Endothelial cell of umbilical vein (primary cell): ENCODE measurements around the gene OPCML. TPM values are rescaled to one million over a fixed set of nuclear protein-coding genes. Genes with fewer than 3 reads are reported as not detected.

Source experiments
- BruUV-seq: library from RNA; stranded (reverse); fragments of 400-500 nt; replicated peaks from 2 replicates; lab custom pipeline; 2021; lab: Mats Ljungman, UMichigan
- CTCF ChIA-PET: fragments of 300-600, 350-600 bp; sonication (Branson Sonifier 250); formaldehyde crosslinking; loops from one replicate; lab custom pipeline; 2021; ENCODE audit warnings: antibody characterized with exemption, inconsistent platforms; lab: Charles Lee
- POLR2A ChIA-PET: fragments of 300-600, 350-600 bp; sonication (Branson Sonifier 250); formaldehyde crosslinking; loops from one replicate; lab custom pipeline; 2021; ENCODE audit warnings: antibody characterized with exemption, inconsistent platforms; lab: Charles Lee
- DNase-seq: peaks from one replicate; pipeline ENCODE4 v3.0.0-alpha.2; 2011; ENCODE audit warnings: low read depth, low spot score
- FAIRE-seq: peaks from 2 replicates; lab custom pipeline; 2011; peaks lifted over from hg19 to GRCh38; lab: Jason Lieb, UNC
- H2AFZ ChIP-seq: 2 replicates; pipeline ENCODE4 v1.6.0; 2012; ENCODE audit warnings: low read depth, low read length, control low read depth, inconsistent platforms
- H3K27ac ChIP-seq: 2 replicates; pipeline ENCODE4 v1.5.1; 2011; ENCODE audit warnings: low read depth, mild to moderate bottlenecking, control low read depth, low read length, moderate library complexity; ENCODE audit not compliant: insufficient read depth
- H3K27me3 ChIP-seq, 2 experiments: 2 replicates each; pipeline versions ENCODE4 v1.6.0 to v1.6.1; 2011; ENCODE audit warnings: low read length in 2 of 2, mixed read lengths in 1 of 2; ENCODE audit not compliant: control insufficient read depth in 2 of 2, insufficient read depth in 2 of 2
- H3K36me3 ChIP-seq, 2 experiments: 2 replicates in 1 of 2; 3 replicates in 1 of 2; pipeline ENCODE4 v1.5.1; 2011; ENCODE audit warnings: low read length in 2 of 2, mild to moderate bottlenecking in 1 of 2, moderate library complexity in 1 of 2; ENCODE audit not compliant: control insufficient read depth in 2 of 2, insufficient read depth in 2 of 2; ENCODE audit errors: extremely low read depth in 1 of 2
- H3K4me1 ChIP-seq: 3 replicates; pipeline ENCODE4 v1.5.1; 2011; ENCODE audit warnings: mild to moderate bottlenecking, low read length; ENCODE audit not compliant: control insufficient read depth, insufficient read depth; ENCODE audit errors: extremely low read depth
- H3K4me2 ChIP-seq: 2 replicates; pipeline ENCODE4 v1.6.1; 2011; ENCODE audit warnings: low read length, control low read depth, mixed read lengths; ENCODE audit not compliant: insufficient read depth
- H3K4me3 ChIP-seq, 3 experiments: fragments of 200-600 bp in 1 of 3; sonication (generic), shearing (Covaris generic) in 1 of 3; replicated peaks in 1 of 3; 2 replicates each; pipeline ENCODE4 v1.5.1; 2011 to 2016; ENCODE audit warnings: control low read depth in 3 of 3, low read length in 3 of 3, mild to moderate bottlenecking in 2 of 3, inconsistent platforms in 1 of 3, low read depth in 1 of 3, moderate library complexity in 1 of 3; ENCODE audit not compliant: insufficient read depth in 1 of 3
- H3K79me2 ChIP-seq: 2 replicates; pipeline ENCODE4 v1.6.0; 2012; ENCODE audit warnings: low read length, inconsistent platforms; ENCODE audit not compliant: control insufficient read depth, insufficient read depth
- H3K9ac ChIP-seq: replicated peaks from 2 replicates; pipeline ENCODE3; 2011; ENCODE audit warnings: low read length, control low read depth; ENCODE audit not compliant: insufficient read depth; ENCODE audit errors: extremely low read depth
- H3K9me1 ChIP-seq: replicated peaks from 3 replicates; pipeline ENCODE4 v1.6.0; 2011; ENCODE audit warnings: mild to moderate bottlenecking, low read length; ENCODE audit not compliant: control insufficient read depth, insufficient read depth; ENCODE audit errors: extremely low read depth
- H3K9me3 ChIP-seq: replicated peaks from 2 replicates; pipeline ENCODE4 v1.5.1; 2012; ENCODE audit warnings: low read length, inconsistent platforms; ENCODE audit not compliant: control insufficient read depth, insufficient read depth
- H4K20me1 ChIP-seq: replicated peaks from 2 replicates; pipeline ENCODE3; 2011; ENCODE audit warnings: mild to moderate bottlenecking, low read length; ENCODE audit not compliant: control insufficient read depth, insufficient read depth; ENCODE audit errors: extremely low read depth
- EZH2 ChIP-seq: IDR thresholded peaks from 2 replicates; pipeline ENCODE4 v1.6.1; 2012; ENCODE audit warnings: borderline replicate concordance, low read depth, mild to moderate bottlenecking, moderate library complexity, low read length, inconsistent platforms; ENCODE audit not compliant: severe bottlenecking
- FOS ChIP-seq: IDR thresholded peaks from 2 replicates; pipeline ENCODE4 v1.6.1; 2011; ENCODE audit warnings: mild to moderate bottlenecking, low read length, moderate library complexity, borderline replicate concordance; ENCODE audit not compliant: insufficient read depth
- GATA2 ChIP-seq: IDR thresholded peaks from 2 replicates; pipeline ENCODE4 v1.7.0; 2011; ENCODE audit warnings: low read depth, mild to moderate bottlenecking, moderate library complexity, mixed read lengths, low read length; ENCODE audit not compliant: insufficient read length, insufficient read depth
- JUN ChIP-seq: IDR thresholded peaks from 2 replicates; pipeline ENCODE4 v1.6.1; 2011; ENCODE audit warnings: borderline replicate concordance, low read depth; ENCODE audit not compliant: insufficient read length, insufficient read depth
- MAX ChIP-seq: IDR thresholded peaks from 2 replicates; pipeline ENCODE4 v1.6.1; 2011; ENCODE audit not compliant: insufficient read depth, insufficient read length
- MYC ChIP-seq: IDR thresholded peaks from one replicate; pipeline ENCODE4 v1.6.1; 2011; ENCODE audit warnings: mild to moderate bottlenecking, low read depth, low read length
- POLR2A ChIP-seq: IDR thresholded peaks from 2 replicates; pipeline ENCODE4 v1.6.1; 2012; ENCODE audit warnings: low read depth, mild to moderate bottlenecking, control low read depth, low read length
- POLR2AphosphoS5 ChIP-seq: IDR thresholded peaks from 2 replicates; pipeline ENCODE4 v1.6.1; 2012; ENCODE audit warnings: low read depth, mild to moderate bottlenecking, control low read depth, low read length, moderate library complexity; ENCODE audit not compliant: insufficient read depth
- dilution Hi-C: fragments of 300-500 bp; cut with MboI; formaldehyde crosslinking; loops from one replicate; pipeline ENCODE4 v1.15.0; 2019; ENCODE audit warnings: low sequenced_read_pairs; ENCODE audit not compliant: extremely low pct_ligation_motif_present
- intact Hi-C: fragments of 100-400 bp; cut with micrococcal nuclease; formaldehyde crosslinking; loops from one replicate; pipeline ENCODE4 v1.10.0; 2022
- polyA plus RNA-seq, 4 experiments: library from polyadenylated mRNA; depleted of rRNA in 3 of 4; stranded (reverse) in 3 of 4; unstranded in 1 of 4; fragments of >200 nt; gene quantifications; 2 replicates each; pipeline versions ENCODE4 v1.2.1 to v1.2.3, GENCODE V29; 2011 to 2012; ENCODE audit warnings: missing spikeins in 1 of 4
- total RNA-seq: library from RNA; stranded (reverse); gene quantifications from 2 replicates; pipeline ENCODE4 v1.2.3, GENCODE V29; 2021
- TF ChIP-seq, protein P1 (sequence below), 2 donors: IDR thresholded peaks; 1 replicate in 1 of 2; 2 replicates in 1 of 2; pipeline ENCODE4 v1.5.1; 2011; ENCODE audit warnings: low read length in 2 of 2, mild to moderate bottlenecking in 2 of 2, moderate library complexity in 2 of 2, control low read depth in 1 of 2, inconsistent platforms in 1 of 2, low read depth in 1 of 2; ENCODE audit not compliant: insufficient read depth in 1 of 2; ENCODE audit errors: extremely low read depth in 1 of 2

The OPCML gene
- total and polyA plus RNA-seq, 2 donors (not counting 3 experiments of a cell fraction or from before 2014, with no cell fraction given) = not detected

- no peak overlapping the region for H3K27ac ChIP-seq
- ChIA-PET CTCF (no interaction called here), POLR2A (no interaction called here)
- H3K27me3 ChIP-seq = no peaks in the 10 kb centered on the region
- TF ChIP-seq POLR2AphosphoS5 = no peak
- TF ChIP-seq JUN = no peak
- TF ChIP-seq POLR2A = no peak
- no peak for TF ChIP-seq GATA2
- TF ChIP-seq EZH2 = no peak
- TF ChIP-seq MYC = no peak
- TF ChIP-seq MAX = no peak
- no peak for TF ChIP-seq FOS
- TF ChIP-seq, protein P1, sequence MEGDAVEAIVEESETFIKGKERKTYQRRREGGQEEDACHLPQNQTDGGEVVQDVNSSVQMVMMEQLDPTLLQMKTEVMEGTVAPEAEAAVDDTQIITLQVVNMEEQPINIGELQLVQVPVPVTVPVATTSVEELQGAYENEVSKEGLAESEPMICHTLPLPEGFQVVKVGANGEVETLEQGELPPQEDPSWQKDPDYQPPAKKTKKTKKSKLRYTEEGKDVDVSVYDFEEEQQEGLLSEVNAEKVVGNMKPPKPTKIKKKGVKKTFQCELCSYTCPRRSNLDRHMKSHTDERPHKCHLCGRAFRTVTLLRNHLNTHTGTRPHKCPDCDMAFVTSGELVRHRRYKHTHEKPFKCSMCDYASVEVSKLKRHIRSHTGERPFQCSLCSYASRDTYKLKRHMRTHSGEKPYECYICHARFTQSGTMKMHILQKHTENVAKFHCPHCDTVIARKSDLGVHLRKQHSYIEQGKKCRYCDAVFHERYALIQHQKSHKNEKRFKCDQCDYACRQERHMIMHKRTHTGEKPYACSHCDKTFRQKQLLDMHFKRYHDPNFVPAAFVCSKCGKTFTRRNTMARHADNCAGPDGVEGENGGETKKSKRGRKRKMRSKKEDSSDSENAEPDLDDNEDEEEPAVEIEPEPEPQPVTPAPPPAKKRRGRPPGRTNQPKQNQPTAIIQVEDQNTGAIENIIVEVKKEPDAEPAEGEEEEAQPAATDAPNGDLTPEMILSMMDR (IDR thresholded peaks at IDR 0.05; ENCODE audit: extremely low read depth in 1 of 2, insufficient read depth in 1 of 2, low read depth in 1 of 2, low read length in 2 of 2) = no peak
- H3K4me1 ChIP-seq = no peaks in the 10 kb centered on the region
- no peaks in the 10 kb centered on the region for H3K79me2 ChIP-seq
- H3K9me1 ChIP-seq = no peaks in the 10 kb centered on the region
- no peak overlapping the region for H3K9ac ChIP-seq
- BruUV-seq = no TSS peak
- FAIRE-seq (no peak), DNase-seq (no peak)
- H3K4me3 ChIP-seq = no peak overlapping the region
- no peak overlapping the region for H3K4me2 ChIP-seq
- H2AFZ ChIP-seq = no peak overlapping the region
- dilution Hi-C loops = no loop called here
- H3K9me3 ChIP-seq = peaks cover 2% of the 10 kb centered on the region
- H4K20me1 ChIP-seq = no peaks in the 10 kb centered on the region
- intact Hi-C loops = no loop called here
- no peaks in the 10 kb centered on the region for H3K36me3 ChIP-seq
Observed at GRCh38 chr11:132763503-132763902, 768.8 kb downstream of the OPCML start.
